Measurements from ENCODE around the gene BIN1. TPM values are rescaled to one million over a fixed set of nuclear protein-coding genes. Genes with fewer than 3 reads are reported as not detected.

BIN1 gene
- total RNA-seq, 2 donors from 2014 or later: 7.6 to 15.3 TPM

- peak; percentile 30 for DNase-seq (ENCODE audit: low spot score)
- no peaks in the 10 kb centered on the region for H3K36me3 ChIP-seq
- H3K4me3 ChIP-seq: no peak overlapping the region
- no peaks in the 10 kb centered on the region for H3K9me3 ChIP-seq
- TF ChIP-seq CTCF (IDR thresholded peaks at IDR 0.05): no peak
- no peaks in the 10 kb centered on the region for H3K27me3 ChIP-seq
- no peaks in the 10 kb centered on the region for H3K4me1 ChIP-seq
- H3K27ac ChIP-seq: no peak overlapping the region
Observed at GRCh38 chr2:127115471-127116199, 8.7 kb upstream of the BIN1 start.

GRCh38 chr2:127110985-127111384, 4.0 kb upstream of the BIN1 start:
- Histone ChIP-seq H3K36me3 (no peaks in the 10 kb centered on the region), H3K9me3 (no peaks in the 10 kb centered on the region), H3K27me3 (no peaks in the 10 kb centered on the region), H3K27ac (no peak overlapping the region), H3K4me1 (peaks cover 0 to 21% of the 10 kb centered on the region in 2 donors), H3K4me3 (no peak overlapping the region)
- DNase-seq (ENCODE audit: low spot score): no peak
- TF ChIP-seq CTCF (IDR thresholded peaks at IDR 0.05): no peak

GRCh38 chr2:127108090-127108523, 1.2 kb upstream of the BIN1 start:
- Histone ChIP-seq H3K27ac (peak overlapping the region; percentile 77 to 80), H3K4me3 (no peak overlapping the region), H3K9me3 (no peaks in the 10 kb centered on the region), H3K36me3 (no peaks in the 10 kb centered on the region), H3K4me1 (peaks cover 0 to 27% of the 10 kb centered on the region in 2 donors), H3K27me3 (no peaks in the 10 kb centered on the region)
- peak; percentile 55 for DNase-seq (ENCODE audit: low spot score)
- TF ChIP-seq CTCF (IDR thresholded peaks at IDR 0.05): no peak

- peak; percentile 57 for DNase-seq (ENCODE audit: low spot score)
- no peaks in the 10 kb centered on the region for H3K9me3 ChIP-seq
- TF ChIP-seq CTCF (IDR thresholded peaks at IDR 0.05): no peak
- no peaks in the 10 kb centered on the region for H3K27me3 ChIP-seq
- peak overlapping the region; percentile 77 to 80 for H3K27ac ChIP-seq
- H3K4me3 ChIP-seq: peak overlapping the region; percentile 67 to 79
- peaks cover 0 to 27% of the 10 kb centered on the region in 2 donors for H3K4me1 ChIP-seq
- no peaks in the 10 kb centered on the region for H3K36me3 ChIP-seq
Observed at GRCh38 chr2:127107622-127107999, 657 bp upstream of the BIN1 start.

GRCh38 chr2:127106457-127106990, 430 bp downstream of the BIN1 start:
- Histone ChIP-seq H3K27ac (peak overlapping the region; percentile 77 to 80), H3K9me3 (no peaks in the 10 kb centered on the region), H3K27me3 (no peaks in the 10 kb centered on the region), H3K4me3 (peak overlapping the region; percentile 67 to 79), H3K4me1 (peaks cover 0 to 27% of the 10 kb centered on the region in 2 donors), H3K36me3 (no peaks in the 10 kb centered on the region)
- DNase-seq (ENCODE audit: low spot score): no peak
- TF ChIP-seq CTCF (IDR thresholded peaks at IDR 0.05): no peak
